Activated T-cell treated with anti-CD3 and anti-CD28 coated beads for 48 hours (primary cell): Measurements from ENCODE around the gene ILK.

ENCODE experiments used
- DNase-seq: peaks from one replicate; pipeline ENCODE4 v3.0.0-alpha.2; 2020; ENCODE audit warnings: low read depth

The ILK gene

GRCh38 chr11:6657346-6657745, 53.8 kb downstream of the ILK start:
- no peak for DNase-seq

- no peak for DNase-seq
Observed at GRCh38 chr11:6658647-6659046, 55.1 kb downstream of the ILK start.
